ENCODE data around the gene PNRC2. TPM values are rescaled to one million over a fixed set of nuclear protein-coding genes. Genes with fewer than 3 reads are reported as not detected.

Gene PNRC2
- total and polyA plus RNA-seq, 2 of the 13 experiments (the other 11 are each of a cell fraction or from before 2014, with no cell fraction given): 74.9 to 97.5 TPM

- H3K36me3 ChIP-seq (replicated peaks in 1 of 2; ENCODE audit: control insufficient read depth in 1 of 2, insufficient read depth in 2 of 2, low read length in 2 of 2): peaks cover 3 to 28% of the 10 kb centered on the region in 2 experiments; a peak in 4 of 5 replicates
- DNase-seq (ENCODE audit: low spot score): no peak
- H3K9me3 ChIP-seq (ENCODE audit: low read length): no peaks in the 10 kb centered on the region
- intact Hi-C loops (cut with micrococcal nuclease; ENCODE audit: unreplicated experiment) (loop anchor here (2.0 kb wide), 1 partner anchor 49 kb away; no protein-coding TSS in a partner anchor), in situ Hi-C loops (cut with HindIII; ENCODE audit: extremely low pct_ligation_motif_present, low pct_unique_long_range_greater_than_20kb) (loop anchor here (5.0 kb wide), 1 partner anchor 43 kb away; no protein-coding TSS in a partner anchor)
- ChIA-PET POLR2A (interaction anchor here (0.9 to 2.6 kb wide), 9 partner anchors 12 to 201 kb away, joined by 3 to 35 read pairs (median 6); partner anchors contain the start of genes PITHD1 and PNRC2), CTCF (ENCODE audit: low intra/inter-chr PET ratio, low total read pairs) (no interaction called here)
- no TSS peak for BruUV-seq (replicated peaks)
- WGBS (ENCODE audit: low lambda C conversion rate): under 1% methylated on average over 13 of the region's 13 CpGs
- peak overlapping the region; percentile 91 to 96 (median 93) for H3K4me3 ChIP-seq (replicated peaks in 1 of 3; ENCODE audit: insufficient read depth in 1 of 3, low read depth in 2 of 3, low read length in 3 of 3)
- no peak for FAIRE-seq
- peaks cover 56% of the 10 kb centered on the region for H3K4me1 ChIP-seq (ENCODE audit: insufficient read depth, low read length)
- peak overlapping the region; percentile 85 for H3K4me2 ChIP-seq (ENCODE audit: low read depth, low read length)
- H3K27ac ChIP-seq (ENCODE audit: extremely low read length, insufficient read depth, low read length): peak overlapping the region; percentile 98
- peaks cover 57% of the 10 kb centered on the region for H3K79me2 ChIP-seq (ENCODE audit: insufficient read depth, low read length)
- peaks cover 39% of the 10 kb centered on the region for H4K20me1 ChIP-seq (ENCODE audit: insufficient read depth, low read length)
- H3K27me3 ChIP-seq (ENCODE audit: control insufficient read depth in 1 of 2, insufficient read depth in 2 of 2, low read length in 2 of 2): no peaks in the 10 kb centered on the region; a peak in 1 of 5 replicates
- peak overlapping the region; percentile 99 for H3K9ac ChIP-seq (ENCODE audit: insufficient read depth, low read depth, low read length)
- H2AFZ ChIP-seq (ENCODE audit: low read length): no peak overlapping the region
- ATAC-seq: no peak
- no peak for TF ChIP-seq NFKB2 (CRISPR knock-in tag; IDR thresholded peaks at IDR 0.05; ENCODE audit: borderline replicate concordance)
- no peak for TF ChIP-seq TCF7L2 (IDR thresholded peaks at IDR 0.05; ENCODE audit: low read depth, low read length)
- TF ChIP-seq ARNT2 (CRISPR knock-in tag; IDR thresholded peaks at IDR 0.05; ENCODE audit: low read depth): no peak
- TF ChIP-seq NFRKB (IDR thresholded peaks at IDR 0.05): no peak
- no peak for TF ChIP-seq NFKBIZ (CRISPR knock-in tag; IDR thresholded peaks at IDR 0.05)
- no peak for TF ChIP-seq RARG (CRISPR knock-in tag; IDR thresholded peaks at IDR 0.05; ENCODE audit: low read depth)
- no peak for TF ChIP-seq SP140L (CRISPR knock-in tag; IDR thresholded peaks at IDR 0.05; ENCODE audit: borderline replicate concordance)
- no peak for TF ChIP-seq ZNF274 (CRISPR knock-in tag; IDR thresholded peaks at IDR 0.05)
- TF ChIP-seq ZNF639 (CRISPR knock-in tag; conservative IDR thresholded peaks at IDR 0.05): no peak
- TF ChIP-seq ZFAT (CRISPR knock-in tag; conservative IDR thresholded peaks at IDR 0.05): 0 out of 2 replicates have a peak, but pooled peaks have one; percentile 61
- no peak for TF ChIP-seq ZNF788 (CRISPR knock-in tag; IDR thresholded peaks at IDR 0.05; ENCODE audit: borderline replicate concordance)
- TF ChIP-seq SATB2 (CRISPR knock-in tag; IDR thresholded peaks at IDR 0.05): no peak
- no peak for TF ChIP-seq FOXK2 (IDR thresholded peaks at IDR 0.05)
- TF ChIP-seq ZNF224 (CRISPR knock-in tag; IDR thresholded peaks at IDR 0.05): 0 out of 2 replicates have a peak, but pooled peaks have one; percentile 36
- TF ChIP-seq ZNF232 (CRISPR knock-in tag; IDR thresholded peaks at IDR 0.05; ENCODE audit: borderline replicate concordance): no peak
- peak; percentile 13 for TF ChIP-seq ZNF18 (CRISPR knock-in tag; IDR thresholded peaks at IDR 0.05; ENCODE audit: insufficient replicate concordance)
- TF ChIP-seq ZSCAN21 (CRISPR knock-in tag; IDR thresholded peaks at IDR 0.05; ENCODE audit: borderline replicate concordance): no peak
- TF ChIP-seq CTCF (CRISPR knock-in tag; IDR thresholded peaks at IDR 0.05): no peak
- TF ChIP-seq ZNF326 (CRISPR knock-in tag; IDR thresholded peaks at IDR 0.05; ENCODE audit: borderline replicate concordance): no peak
- TF ChIP-seq ZNF367 (CRISPR knock-in tag; IDR thresholded peaks at IDR 0.05; ENCODE audit: borderline replicate concordance): no peak
- no peak for TF ChIP-seq YEATS2 (CRISPR knock-in tag; IDR thresholded peaks at IDR 0.05; ENCODE audit: borderline replicate concordance)
- no peak for TF ChIP-seq PLRG1 (conservative IDR thresholded peaks at IDR 0.05)
- TF ChIP-seq SNAI1 (CRISPR knock-in tag; IDR thresholded peaks at IDR 0.05; ENCODE audit: borderline replicate concordance): no peak
Measured at GRCh38 chr1:23979387-23979880, 19.8 kb downstream of the PNRC2 start.
